Measurements from ENCODE around the gene APOBEC3B. TPM values are rescaled to one million over a fixed set of nuclear protein-coding genes. Genes with fewer than 3 reads are reported as not detected.
"Not testable (repeated sequence)": the region's sequence is repeated elsewhere in the genome, so short reads cannot be mapped to it uniquely, and the experiment has no call there.

Gene APOBEC3B
- total and polyA plus RNA-seq, 2 donors = 1.0 to 1.8 TPM

DNA sequence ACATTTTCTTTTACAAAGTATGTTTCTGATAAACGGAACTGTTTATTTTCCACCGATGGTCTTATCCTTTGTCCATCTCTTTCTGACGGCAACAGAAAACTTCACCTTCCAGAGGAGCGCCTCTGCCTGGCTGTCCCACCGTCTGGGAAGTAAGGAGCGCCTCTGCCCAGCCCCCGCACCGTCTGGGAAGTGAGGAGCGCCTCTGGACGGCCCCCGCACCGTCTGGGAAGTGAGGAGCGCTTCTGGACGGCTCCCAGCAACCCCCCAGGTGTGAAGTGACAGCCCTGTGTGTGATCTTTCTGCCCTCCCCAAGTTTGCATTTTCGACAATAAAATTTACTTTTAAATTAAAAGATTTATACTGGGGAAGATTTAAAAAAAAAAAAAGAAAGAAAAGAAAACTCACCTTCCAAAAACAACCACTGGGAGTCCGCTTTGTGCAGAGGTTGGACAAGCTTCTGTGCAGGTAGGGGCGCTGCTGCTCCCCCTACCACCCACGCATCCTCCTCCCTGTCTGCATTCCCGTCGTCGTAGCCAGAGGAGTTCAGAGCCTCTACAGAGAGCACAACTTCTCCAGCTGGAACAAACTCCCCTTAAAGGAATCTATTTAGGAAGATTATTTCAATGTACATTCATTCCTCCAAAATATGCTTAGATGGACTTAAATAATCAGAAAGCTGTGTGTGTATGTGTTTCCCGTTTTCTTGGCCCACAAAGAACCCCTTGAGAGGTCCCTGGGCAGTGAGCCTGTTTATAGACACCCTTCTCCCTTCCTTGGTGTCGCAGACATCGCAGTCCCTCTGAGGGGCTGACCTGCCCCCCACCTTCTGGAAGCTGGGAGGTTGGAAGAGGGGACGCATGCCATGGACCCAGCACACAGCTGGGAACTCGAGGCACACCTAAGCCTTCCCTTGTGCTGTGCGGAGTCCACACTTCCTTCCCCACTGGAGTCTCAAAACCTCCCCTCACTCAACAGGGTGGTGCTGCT, 849 bp upstream of the APOBEC3B start:
- Histone ChIP-seq H3K27ac (ENCODE audit: low read depth) (no peak overlapping the region), H3K36me3 (ENCODE audit: insufficient read depth) (no peaks in the 10 kb centered on the region), H3K4me3 (ENCODE audit: low read depth, low read length) (peak overlapping the region; percentile 39), H3K4me1 (ENCODE audit: insufficient read depth) (no peaks in the 10 kb centered on the region)
- no peak for DNase-seq (ENCODE audit: extremely low spot score)
- 15% methylated on average over 27 of the region's 27 CpGs for WGBS

DNA sequence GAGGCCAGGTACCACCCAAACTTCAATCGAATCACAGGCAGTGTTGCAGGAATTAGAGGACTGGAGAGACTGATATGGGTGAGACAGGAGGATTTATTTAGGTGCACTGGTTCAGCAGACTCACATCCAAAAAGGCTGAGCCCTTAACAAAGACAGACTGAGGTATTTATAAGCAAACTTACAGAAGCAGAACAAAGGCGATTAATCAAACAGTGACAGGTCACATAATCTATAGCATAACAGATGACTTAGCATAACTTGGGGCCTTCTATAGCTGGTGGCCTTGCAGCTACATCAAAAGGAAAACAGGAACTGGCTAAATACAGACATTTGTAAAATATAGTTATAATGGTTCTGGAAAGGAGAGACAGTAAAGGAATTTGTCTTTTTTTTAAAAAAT, 2.1 kb downstream of the APOBEC3B start:
- no peaks in the 10 kb centered on the region for H3K36me3 ChIP-seq (ENCODE audit: insufficient read depth)
- H3K27ac ChIP-seq (ENCODE audit: low read depth) = no peak overlapping the region
- DNase-seq (ENCODE audit: extremely low spot score) = no peak
- no peak overlapping the region for H3K4me3 ChIP-seq (ENCODE audit: low read depth, low read length)
- WGBS = 95% methylated on average over 2 of the region's 2 CpGs
- H3K4me1 ChIP-seq (ENCODE audit: insufficient read depth) = no peaks in the 10 kb centered on the region

DNA sequence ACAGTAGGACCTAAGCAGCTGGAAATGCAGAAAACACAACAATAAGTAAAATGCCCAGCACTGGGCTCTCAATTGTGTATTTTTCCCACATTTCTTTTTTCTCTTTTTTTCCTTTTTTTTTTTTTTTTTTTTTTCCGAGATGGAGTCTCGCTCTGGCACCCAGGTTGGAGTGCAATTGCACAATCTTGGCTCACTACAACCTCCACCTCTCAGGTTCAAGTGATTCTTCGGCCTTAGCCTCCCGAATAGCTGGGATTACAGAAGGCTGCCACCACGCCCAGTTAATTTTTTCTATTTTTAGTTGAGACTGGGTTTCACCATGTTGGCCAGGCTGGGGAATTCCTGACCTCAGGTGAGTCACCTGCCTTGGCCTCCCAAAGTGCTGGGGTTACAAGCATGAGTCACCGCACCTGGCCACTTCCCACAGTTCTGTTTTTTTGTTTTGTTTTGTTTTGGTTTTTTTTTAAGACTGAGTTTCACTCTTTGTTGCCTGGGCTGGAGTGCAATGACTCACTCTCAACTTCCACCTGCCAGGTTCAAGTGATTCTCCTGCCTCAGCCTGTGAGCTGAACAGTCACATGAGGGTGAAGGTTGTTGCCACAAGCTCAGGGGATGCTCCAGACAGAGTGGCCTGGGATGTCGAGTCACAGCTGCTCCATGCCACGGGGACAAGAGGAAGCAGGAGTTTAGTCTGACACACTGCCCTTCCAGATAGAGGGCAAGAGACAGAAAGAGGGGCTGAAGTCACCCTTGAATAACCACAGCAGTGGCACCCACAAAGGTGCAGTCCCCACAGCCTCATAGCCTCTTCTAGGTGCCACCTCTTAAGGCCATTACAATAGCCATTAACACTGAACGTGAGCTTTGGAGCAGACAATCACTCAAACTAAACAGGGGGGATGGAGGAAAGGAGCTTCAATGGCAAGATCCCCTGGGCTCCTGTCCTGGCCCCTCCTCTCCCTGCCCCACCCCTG, 2.9 kb downstream of the APOBEC3B start:
- H3K36me3 ChIP-seq (ENCODE audit: insufficient read depth); H3K4me3 ChIP-seq (ENCODE audit: low read depth, low read length); DNase-seq (ENCODE audit: extremely low spot score); H3K27ac ChIP-seq (ENCODE audit: low read depth); H3K4me1 ChIP-seq (ENCODE audit: insufficient read depth): not testable (repeated sequence)
- 79% methylated on average over 9 of the region's 9 CpGs for WGBS

DNA sequence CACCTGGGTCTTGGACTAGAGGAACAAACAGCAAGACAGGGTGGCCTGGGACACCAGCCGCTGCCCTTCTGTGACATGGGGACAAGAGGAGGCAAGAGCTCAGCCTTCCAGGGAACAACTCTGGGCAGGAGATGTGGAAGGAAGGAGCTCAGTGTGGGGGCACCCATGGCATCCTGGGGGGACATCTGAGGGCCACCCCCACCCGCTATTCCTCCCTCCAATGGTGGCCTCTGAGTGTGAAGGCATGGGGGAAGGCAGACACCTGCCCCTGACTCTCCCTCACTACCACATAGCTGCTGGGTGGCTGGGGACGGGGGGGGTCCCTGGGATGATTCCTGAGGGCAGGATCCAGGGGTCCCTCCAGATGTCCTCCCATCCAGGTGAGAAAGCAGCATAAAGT, 4.5 kb downstream of the APOBEC3B start:
- H3K4me3 ChIP-seq (ENCODE audit: low read depth, low read length) = no peak overlapping the region
- no peak overlapping the region for H3K27ac ChIP-seq (ENCODE audit: low read depth)
- 97% methylated on average over 3 of the region's 3 CpGs for WGBS
- H3K4me1 ChIP-seq (ENCODE audit: insufficient read depth) = no peaks in the 10 kb centered on the region
- no peak for DNase-seq (ENCODE audit: extremely low spot score)
- no peaks in the 10 kb centered on the region for H3K36me3 ChIP-seq (ENCODE audit: insufficient read depth)

DNA sequence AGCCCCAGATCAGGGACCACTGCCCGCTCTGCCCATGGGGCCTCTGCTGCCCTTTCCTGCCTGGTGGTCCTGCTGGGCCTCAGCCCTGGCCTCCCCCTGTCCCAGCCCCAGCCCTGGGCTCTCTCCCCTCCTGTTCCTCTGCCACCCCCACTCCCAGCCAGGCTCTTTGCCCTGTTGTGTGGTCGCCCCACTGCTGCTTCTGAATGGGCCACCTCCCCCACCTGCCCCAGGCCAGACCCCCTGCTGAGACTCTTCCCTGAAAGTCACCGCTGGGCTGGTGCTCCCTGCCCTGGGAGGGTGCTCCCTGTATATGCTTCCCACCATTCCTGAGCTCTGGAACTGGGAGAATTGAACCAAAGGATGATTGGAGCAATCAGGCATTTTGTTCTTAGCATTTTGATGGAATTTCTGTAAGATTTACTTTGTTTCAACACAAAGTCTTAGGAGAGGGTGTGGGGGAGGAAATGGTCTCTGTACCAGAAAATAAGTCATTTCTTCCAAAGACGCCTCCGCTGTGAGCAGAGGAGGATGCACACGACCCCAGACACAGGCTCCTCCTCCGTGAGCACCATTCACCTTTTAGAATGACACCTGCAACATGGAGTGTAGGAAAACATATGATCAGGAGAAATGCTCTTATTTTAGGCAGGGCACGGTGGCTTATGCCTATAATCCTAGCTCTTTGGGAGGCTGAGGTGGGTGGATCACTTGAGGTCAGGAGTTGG, 5.2 kb downstream of the APOBEC3B start:
- Histone ChIP-seq H3K27ac (ENCODE audit: low read depth) (no peak overlapping the region), H3K4me3 (ENCODE audit: low read depth, low read length) (no peak overlapping the region), H3K36me3 (ENCODE audit: insufficient read depth) (no peaks in the 10 kb centered on the region), H3K4me1 (ENCODE audit: insufficient read depth) (no peaks in the 10 kb centered on the region)
- WGBS = 84% methylated on average over 8 of the region's 8 CpGs
- DNase-seq (ENCODE audit: extremely low spot score) = no peak

DNA sequence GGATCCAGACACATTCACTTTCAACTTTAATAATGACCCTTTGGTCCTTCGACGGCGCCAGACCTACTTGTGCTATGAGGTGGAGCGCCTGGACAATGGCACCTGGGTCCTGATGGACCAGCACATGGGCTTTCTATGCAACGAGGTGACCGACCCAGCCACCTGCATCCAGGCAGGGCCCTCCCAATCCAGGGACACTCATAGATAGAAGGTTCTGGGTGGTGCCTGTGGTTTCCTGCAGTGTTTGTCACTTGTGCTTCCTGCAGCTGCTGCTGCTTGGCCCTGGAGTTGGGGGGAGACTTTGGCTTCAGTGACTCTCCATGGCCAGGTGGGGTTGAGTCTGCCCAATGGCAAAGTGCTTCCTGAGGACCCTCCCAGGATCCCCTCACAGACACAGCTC, 7.3 kb downstream of the APOBEC3B start:
- WGBS = 95% methylated on average over 6 of the region's 6 CpGs
- H3K27ac ChIP-seq (ENCODE audit: low read depth) = no peak overlapping the region
- H3K4me1 ChIP-seq (ENCODE audit: insufficient read depth) = no peaks in the 10 kb centered on the region
- H3K4me3 ChIP-seq (ENCODE audit: low read depth, low read length) = no peak overlapping the region
- DNase-seq (ENCODE audit: extremely low spot score) = no peak
- no peaks in the 10 kb centered on the region for H3K36me3 ChIP-seq (ENCODE audit: insufficient read depth)

DNA sequence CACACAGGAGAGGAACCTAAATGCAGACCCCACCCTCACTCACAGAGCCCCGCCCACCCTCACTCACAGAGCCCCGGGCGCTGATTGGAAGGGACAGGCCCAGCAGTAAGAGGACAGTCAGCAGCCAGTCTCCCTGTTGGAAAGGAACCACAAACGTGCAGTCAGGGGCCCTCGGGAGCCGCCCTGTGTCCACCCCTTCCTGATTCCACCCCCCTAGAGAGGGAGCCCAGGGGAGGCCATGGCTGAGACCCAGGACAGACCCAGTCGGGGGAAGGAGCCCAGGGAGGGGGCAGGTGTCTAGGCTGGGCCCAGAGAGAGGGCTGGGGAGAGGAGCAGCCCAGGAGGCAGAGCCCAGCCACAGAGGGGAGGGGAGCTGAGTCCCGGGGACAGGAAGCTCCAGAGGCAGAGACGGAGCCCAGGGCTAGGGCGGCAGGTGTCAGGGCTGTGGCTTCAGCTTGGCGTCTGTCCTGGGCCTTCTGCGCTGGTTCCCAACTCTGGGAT, 10.8 kb downstream of the APOBEC3B start:
- not testable (repeated sequence) for DNase-seq (ENCODE audit: extremely low spot score)

DNA sequence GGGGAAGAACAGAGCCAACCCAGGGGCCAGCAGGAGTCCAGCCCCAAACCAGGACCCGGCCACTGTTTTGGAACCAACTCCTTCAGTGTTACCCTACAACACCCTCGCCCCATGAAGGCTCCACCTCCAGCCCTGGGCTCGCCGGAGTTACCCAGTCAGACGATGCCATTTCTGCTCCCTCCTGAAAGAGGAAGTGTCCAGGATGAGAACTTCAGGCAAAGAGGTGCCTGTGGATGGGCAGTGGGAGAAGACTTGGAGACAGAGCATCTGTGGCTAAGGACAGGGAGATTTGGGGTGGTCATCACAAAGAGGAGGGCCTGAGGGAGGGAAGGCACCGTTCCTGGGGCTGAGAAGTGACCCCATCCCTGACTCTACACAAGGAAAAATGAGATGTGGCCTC, 14.0 kb downstream of the APOBEC3B start:
- Histone ChIP-seq H3K27ac (ENCODE audit: low read depth) (no peak overlapping the region), H3K4me3 (ENCODE audit: low read depth, low read length) (no peak overlapping the region), H3K36me3 (ENCODE audit: insufficient read depth) (no peaks in the 10 kb centered on the region), H3K4me1 (ENCODE audit: insufficient read depth) (no peaks in the 10 kb centered on the region)
- whole genome bisulfite sequencing = 69% methylated on average over 6 of the region's 6 CpGs
- no peak for DNase-seq (ENCODE audit: extremely low spot score)

More for the DNA sequence above, 10.8 kb downstream of the APOBEC3B start:
- not testable (repeated sequence) for H3K27ac ChIP-seq (ENCODE audit: low read depth); H3K36me3 ChIP-seq (ENCODE audit: insufficient read depth); H3K4me1 ChIP-seq (ENCODE audit: insufficient read depth); H3K4me3 ChIP-seq (ENCODE audit: low read depth, low read length)
- 32% methylated on average over 12 of the region's 12 CpGs for WGBS

DNA sequence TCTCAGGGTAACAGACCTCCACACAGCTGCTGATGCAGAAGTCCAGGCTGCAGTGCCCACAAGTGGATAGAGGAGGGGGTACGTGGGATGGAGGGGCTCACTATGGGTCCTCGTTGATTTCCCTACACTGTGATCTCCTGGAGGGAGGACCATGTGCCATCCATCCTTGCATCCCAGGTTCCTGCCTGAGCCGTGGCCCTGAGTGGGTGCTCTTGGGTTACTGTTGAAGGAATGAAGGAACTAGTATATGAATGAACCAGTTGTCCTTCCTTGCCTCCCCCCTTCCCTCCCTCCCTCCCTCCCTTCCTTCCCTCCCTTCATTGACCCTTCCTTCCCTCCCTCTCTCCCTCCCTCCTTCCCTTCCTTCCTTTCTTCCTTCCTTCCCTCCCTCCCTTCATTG, 15.4 kb downstream of the APOBEC3B start:
- no peak overlapping the region for H3K27ac ChIP-seq (ENCODE audit: low read depth)
- 79% methylated on average over 3 of the region's 3 CpGs for WGBS
- no peak for DNase-seq (ENCODE audit: extremely low spot score)
- H3K4me1 ChIP-seq (ENCODE audit: insufficient read depth) = no peaks in the 10 kb centered on the region
- H3K36me3 ChIP-seq (ENCODE audit: insufficient read depth) = no peaks in the 10 kb centered on the region
- H3K4me3 ChIP-seq (ENCODE audit: low read depth, low read length) = no peak overlapping the region

DNA sequence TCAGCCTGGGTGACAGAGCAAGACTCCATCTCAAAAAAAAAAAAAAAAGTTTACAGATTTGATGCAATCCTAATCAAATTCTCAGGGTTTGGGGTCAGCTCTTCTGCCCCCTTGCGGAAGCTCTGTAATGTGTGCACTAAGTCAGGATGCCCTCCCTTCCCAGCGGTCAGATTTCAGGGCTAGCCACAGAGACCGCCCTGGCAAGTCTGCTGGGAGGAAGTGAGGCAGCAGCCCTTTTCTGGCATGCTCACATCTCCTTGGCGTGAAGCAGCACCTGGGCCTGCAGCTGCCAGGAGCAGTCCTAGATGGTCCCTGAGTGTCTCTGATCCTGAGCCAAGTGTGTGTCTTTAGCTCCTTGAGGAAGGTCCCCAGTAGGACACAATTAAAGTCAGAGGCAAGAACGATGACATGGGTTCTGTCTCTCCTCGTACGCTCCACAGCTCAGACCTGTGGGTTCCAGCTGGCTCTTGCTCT, 21.1 kb downstream of the APOBEC3B start:
- Histone ChIP-seq H3K4me1 (ENCODE audit: insufficient read depth) (no peaks in the 10 kb centered on the region), H3K27ac (ENCODE audit: low read depth) (no peak overlapping the region), H3K36me3 (ENCODE audit: insufficient read depth) (no peaks in the 10 kb centered on the region), H3K4me3 (ENCODE audit: low read depth, low read length) (no peak overlapping the region)
- DNase-seq (ENCODE audit: extremely low spot score) = no peak
- 11% methylated on average over 7 of the region's 7 CpGs for WGBS

DNA sequence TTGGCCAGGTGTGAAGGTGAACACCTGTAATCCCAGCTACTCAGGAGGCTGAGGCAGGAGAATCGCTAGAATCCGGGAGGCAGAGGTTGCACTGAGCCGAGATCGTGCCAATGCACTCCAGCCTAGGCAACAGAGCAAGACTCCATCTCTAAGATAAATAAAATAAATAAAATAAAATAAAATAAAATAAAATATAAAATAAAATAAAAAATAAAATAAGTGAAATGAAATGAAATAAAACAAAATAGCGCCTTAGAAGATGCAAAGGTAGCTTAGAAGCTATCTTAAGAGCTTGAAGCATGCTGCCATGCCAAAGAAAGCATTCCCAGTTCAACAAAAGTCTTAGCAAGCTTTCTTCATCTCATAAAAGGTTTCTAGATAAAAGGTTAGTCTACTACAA, 25.0 kb downstream of the APOBEC3B start:
- H3K27ac ChIP-seq (ENCODE audit: low read depth) = no peak overlapping the region
- H3K4me1 ChIP-seq (ENCODE audit: insufficient read depth) = no peaks in the 10 kb centered on the region
- H3K4me3 ChIP-seq (ENCODE audit: low read depth, low read length) = no peak overlapping the region
- H3K36me3 ChIP-seq (ENCODE audit: insufficient read depth) = no peaks in the 10 kb centered on the region
- WGBS = 98% methylated on average over 5 of the region's 5 CpGs
- no peak for DNase-seq (ENCODE audit: extremely low spot score)

DNA sequence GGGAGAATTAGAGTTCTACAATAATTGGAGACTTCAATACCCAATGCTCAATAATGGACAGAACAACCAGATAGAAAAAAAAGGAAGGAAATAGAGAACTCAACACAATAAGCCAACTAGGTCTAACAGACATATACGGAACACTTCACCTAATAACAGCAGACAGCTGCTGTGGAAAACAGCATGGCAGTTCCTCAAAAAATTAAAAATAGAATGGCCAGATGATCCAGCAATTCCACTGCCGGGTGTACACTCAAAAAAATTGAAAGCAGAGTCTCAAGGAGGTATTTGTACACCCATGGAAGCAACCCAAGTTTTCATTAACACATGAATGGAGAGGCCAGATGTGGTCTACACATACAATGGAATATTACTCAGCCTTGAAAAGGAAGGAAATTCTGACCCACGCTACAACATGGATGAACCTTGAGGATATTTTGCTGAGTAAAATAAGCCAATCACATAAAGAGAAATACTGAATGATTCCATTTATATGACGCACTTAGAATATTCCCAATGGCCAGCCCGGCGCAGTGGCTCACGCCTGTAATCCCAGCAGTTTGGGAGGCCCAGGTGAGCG, 26.2 kb downstream of the APOBEC3B start:
- H3K36me3 ChIP-seq (ENCODE audit: insufficient read depth); H3K4me3 ChIP-seq (ENCODE audit: low read depth, low read length); H3K4me1 ChIP-seq (ENCODE audit: insufficient read depth); H3K27ac ChIP-seq (ENCODE audit: low read depth); DNase-seq (ENCODE audit: extremely low spot score): not testable (repeated sequence)
- 83% methylated on average over 8 of the region's 8 CpGs for WGBS

DNA sequence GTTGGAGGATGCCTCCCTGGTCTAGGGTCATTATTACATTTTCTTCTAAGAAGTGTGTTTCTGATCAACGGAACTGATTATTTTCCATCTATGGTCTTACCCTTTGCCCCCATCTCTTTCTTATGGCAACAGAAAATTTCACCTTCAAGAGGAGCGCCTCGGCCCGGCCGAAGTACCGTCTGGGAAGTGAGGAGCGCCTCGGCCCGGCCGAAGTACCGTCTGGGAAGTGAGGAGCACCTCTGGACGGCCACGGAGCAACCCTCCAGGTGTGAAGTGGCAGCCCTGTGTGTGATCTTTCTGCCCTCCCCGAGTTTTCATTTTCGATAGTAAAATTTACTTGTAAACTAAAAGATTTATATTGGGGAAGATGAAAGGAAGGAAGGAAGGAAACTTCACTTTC, 28.8 kb downstream of the APOBEC3B start:
- Histone ChIP-seq H3K36me3 (ENCODE audit: insufficient read depth) (no peaks in the 10 kb centered on the region), H3K27ac (ENCODE audit: low read depth) (no peak overlapping the region), H3K4me3 (ENCODE audit: low read depth, low read length) (no peak overlapping the region), H3K4me1 (ENCODE audit: insufficient read depth) (no peaks in the 10 kb centered on the region)
- DNase-seq (ENCODE audit: extremely low spot score) = no peak
- 78% methylated on average over 15 of the region's 15 CpGs for WGBS
